Measurements from ENCODE around the gene UBE2S. TPM values are rescaled to one million over a fixed set of nuclear protein-coding genes. Genes with fewer than 3 reads are reported as not detected.
"Not testable (repeated sequence)": the region's sequence is repeated elsewhere in the genome, so short reads cannot be mapped to it uniquely, and the experiment has no call there.

The UBE2S gene
- total RNA-seq, 4 donors from 2014 or later: 7.4 to 25.6 (median 13.0) TPM

- no peak for TF ChIP-seq CTCF (IDR thresholded peaks at IDR 0.05)
- no peak for DNase-seq (ENCODE audit: low spot score)
- no peak for ATAC-seq (ENCODE audit: low FRiP score)
Observed at GRCh38 chr19:55431183-55431582, 23.6 kb upstream of the UBE2S start.

- ATAC-seq (ENCODE audit: low FRiP score) (no peak), DNase-seq (ENCODE audit: low spot score) (no peak)
- TF ChIP-seq CTCF (IDR thresholded peaks at IDR 0.05): no peak
Observed at GRCh38 chr19:55426042-55426441, 18.5 kb upstream of the UBE2S start.

- DNase-seq (ENCODE audit: low spot score) (no peak), ATAC-seq (ENCODE audit: low FRiP score) (no peak)
- no peak for TF ChIP-seq CTCF (IDR thresholded peaks at IDR 0.05)
Observed at GRCh38 chr19:55424518-55424917, 16.9 kb upstream of the UBE2S start.

GRCh38 chr19:55423225-55424005 is 15.8 kb upstream of the UBE2S start:
- ATAC-seq (ENCODE audit: low FRiP score) (no peak), DNase-seq (ENCODE audit: low spot score) (no peak)
- no peak for TF ChIP-seq CTCF (IDR thresholded peaks at IDR 0.05)

- not testable (repeated sequence) for ATAC-seq (ENCODE audit: low FRiP score); DNase-seq (ENCODE audit: low spot score)
Observed at GRCh38 chr19:55421281-55421680, 13.7 kb upstream of the UBE2S start.

GRCh38 chr19:55419624-55420236 is 12.1 kb upstream of the UBE2S start:
- DNase-seq (ENCODE audit: low spot score): no peak
- TF ChIP-seq CTCF (IDR thresholded peaks at IDR 0.05): no peak
- no peak for ATAC-seq (ENCODE audit: low FRiP score)

GRCh38 chr19:55419103-55419502 is 11.5 kb upstream of the UBE2S start:
- ATAC-seq (ENCODE audit: low FRiP score) (no peak), DNase-seq (ENCODE audit: low spot score) (no peak)
- TF ChIP-seq CTCF (IDR thresholded peaks at IDR 0.05): no peak
